ENCODE measurements around the gene FXYD7. TPM values are rescaled to one million over a fixed set of nuclear protein-coding genes. Genes with fewer than 3 reads are reported as not detected.
A peak's percentile ranks its signal among the peaks of the same experiment; 100 is the strongest.

Gene FXYD7
- total RNA-seq, 1 experiment from 2014 or later: 0.71 TPM

DNA sequence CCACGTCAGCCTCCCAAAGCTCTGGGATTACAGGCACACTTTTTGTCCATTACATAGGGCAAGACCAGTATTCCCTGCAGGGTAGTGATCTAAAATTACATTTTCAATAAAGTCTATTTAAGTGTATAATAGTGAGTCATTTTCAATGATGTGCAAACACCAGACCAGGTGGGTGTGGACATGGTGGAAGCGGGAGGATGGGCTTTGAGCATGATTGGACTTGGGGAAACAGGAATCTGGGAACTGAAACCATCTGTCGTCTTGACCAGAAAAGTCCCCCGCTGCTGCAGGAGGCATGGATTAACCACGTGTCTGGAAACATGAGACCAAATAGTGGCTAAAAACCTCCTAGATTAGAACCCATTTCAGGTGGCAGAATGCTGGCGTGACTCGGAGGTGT is 22.6 kb upstream of the FXYD7 start:
- BruUV-seq (replicated peaks): no TSS peak
- Histone ChIP-seq H3K27me3 (ENCODE audit: insufficient read depth, low read length) (no peaks in the 10 kb centered on the region), H3K9ac (ENCODE audit: low read length) (no peak overlapping the region), H3K4me2 (ENCODE audit: low read length) (peak overlapping the region; percentile 6; the same call in 1 of the 2 replicates), H3K36me3 (ENCODE audit: control insufficient read depth in 1 of 2, insufficient read depth in 2 of 2, low read length in 2 of 2) (no peaks in the 10 kb centered on the region), H3K9me3 (ENCODE audit: control insufficient read depth in 1 of 2, insufficient read depth in 1 of 2, low read depth in 1 of 2, low read length in 2 of 2) (no peaks in the 10 kb centered on the region), H4K20me1 (ENCODE audit: insufficient read depth) (no peaks in the 10 kb centered on the region), H3K79me2 (ENCODE audit: insufficient read depth, low read length) (no peaks in the 10 kb centered on the region), H3K4me1 (ENCODE audit: control insufficient read depth in 1 of 2, insufficient read depth in 2 of 2, low read length in 2 of 2) (peaks cover 27 to 55% of the 10 kb centered on the region in 2 experiments), H2AFZ (ENCODE audit: low read depth, low read length, poor library complexity, severe bottlenecking) (no peak overlapping the region), H3K9me2 (ENCODE audit: insufficient read depth) (no peaks in the 10 kb centered on the region), H3K4me3 (replicated peaks in 1 of 2; ENCODE audit: low read depth in 1 of 2, low read length in 2 of 2) (no peak overlapping the region), H3K27ac (ENCODE audit: low read depth, low read length) (no peak overlapping the region)
- ChIA-PET RAD21 (ENCODE audit: low non-redundant PET in 1 of 2, low total read pairs in 2 of 2, uncharacterized antibody in 2 of 2, unreplicated experiment in 2 of 2) (no interaction called here), POLR2A (no interaction called here), CTCF (no interaction called here)
- intact Hi-C loops (cut with micrococcal nuclease): no loop called here
- ATAC-seq (no peak), DNase-seq (ENCODE audit: low read depth, low spot score) (no peak)
- no peak for TF ChIP-seq EZH2 (IDR thresholded peaks at IDR 0.05)
- TF ChIP-seq ATF3 (IDR thresholded peaks at IDR 0.05): no peak

DNA sequence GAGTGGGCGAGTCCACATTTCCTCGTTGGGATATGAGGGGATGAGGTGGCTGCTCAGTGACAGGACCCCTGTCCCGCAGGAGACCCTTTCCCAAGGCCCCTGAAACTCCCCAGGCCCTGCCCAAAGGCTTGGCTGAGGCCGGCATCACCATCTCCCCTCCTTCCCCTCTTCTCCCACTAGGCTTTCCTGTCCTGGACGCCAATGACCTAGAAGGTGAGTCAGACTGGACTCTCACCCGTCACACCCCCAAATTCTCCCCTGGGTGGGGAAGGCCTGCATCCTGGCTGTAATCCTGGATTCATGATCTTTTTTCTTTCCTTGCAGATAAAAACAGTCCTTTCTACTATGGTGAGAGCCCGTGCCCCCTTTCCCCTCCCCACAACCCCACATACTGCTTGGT is 22.2 kb upstream of the FXYD7 start:
- DNase-seq (ENCODE audit: low read depth, low spot score): no peak
- H3K36me3 ChIP-seq (ENCODE audit: control insufficient read depth in 1 of 2, insufficient read depth in 2 of 2, low read length in 2 of 2): no peaks in the 10 kb centered on the region
- no peak overlapping the region for H3K9ac ChIP-seq (ENCODE audit: low read length)
- H3K9me3 ChIP-seq (ENCODE audit: control insufficient read depth in 1 of 2, insufficient read depth in 1 of 2, low read depth in 1 of 2, low read length in 2 of 2): no peaks in the 10 kb centered on the region
- H3K9me2 ChIP-seq (ENCODE audit: insufficient read depth): no peaks in the 10 kb centered on the region
- no peak overlapping the region for H3K4me3 ChIP-seq (replicated peaks in 1 of 2; ENCODE audit: low read depth in 1 of 2, low read length in 2 of 2)
- no peaks in the 10 kb centered on the region for H3K27me3 ChIP-seq (ENCODE audit: insufficient read depth, low read length)
- no peak overlapping the region for H2AFZ ChIP-seq (ENCODE audit: low read depth, low read length, poor library complexity, severe bottlenecking)
- no peak overlapping the region for H3K27ac ChIP-seq (ENCODE audit: low read depth, low read length)
- H3K4me2 ChIP-seq (ENCODE audit: low read length): peak overlapping the region; percentile 6; the same call in 1 of the 2 replicates
- peaks cover 25 to 55% of the 10 kb centered on the region in 2 experiments for H3K4me1 ChIP-seq (ENCODE audit: control insufficient read depth in 1 of 2, insufficient read depth in 2 of 2, low read length in 2 of 2)
- intact Hi-C loops (cut with micrococcal nuclease): no loop called here
- CTCF ChIA-PET: no interaction called here
- RAD21 ChIA-PET (ENCODE audit: low non-redundant PET in 1 of 2, low total read pairs in 2 of 2, uncharacterized antibody in 2 of 2, unreplicated experiment in 2 of 2): no interaction called here
- POLR2A ChIA-PET: no interaction called here
- no peak for ATAC-seq
- BruUV-seq (replicated peaks): no TSS peak
- TF ChIP-seq EZH2phosphoT487 (IDR thresholded peaks at IDR 0.05; ENCODE audit: borderline replicate concordance): no peak
- no peak for TF ChIP-seq ATF3 (IDR thresholded peaks at IDR 0.05)
- TF ChIP-seq POLR2A (IDR thresholded peaks at IDR 0.05; ENCODE audit: borderline replicate concordance, extremely low read depth, insufficient read depth, insufficient read length): no peak
- TF ChIP-seq EGR1 (IDR thresholded peaks at IDR 0.05; ENCODE audit: low read depth): no peak
- no peaks in the 10 kb centered on the region for H4K20me1 ChIP-seq (ENCODE audit: insufficient read depth)
- H3K79me2 ChIP-seq (ENCODE audit: insufficient read depth, low read length): no peaks in the 10 kb centered on the region

Data from HCT116 (cell line).